ENCODE data around the gene ZNF282.

Gene ZNF282

GRCh38 chr7:149195180-149196150 lies at the start of gene ZNF282:
ZNF282 (plus strand) TSS chr7:149195546; CDS start chr7:149195590, 44 bp downstream.
- peak; percentile 97 for DNase-seq (ENCODE audit: low spot score)

GRCh38 chr7:149147072-149147751 lies 48.1 kb upstream of the ZNF282 start, which contains the start of gene ZNF398:
ZNF398 (plus strand) TSS chr7:149147453; CDS start chr7:149147743, 290 bp downstream.
- peak; percentile 95 for DNase-seq (ENCODE audit: low spot score)

GRCh38 chr7:149147752-149148653 lies 47.3 kb upstream of the ZNF282 start:
- peak; percentile 71 for DNase-seq (ENCODE audit: low spot score)

- DNase-seq (ENCODE audit: low spot score): no peak
These were observed 44.4 kb upstream of the ZNF282 start for GRCh38 chr7:149150981-149151380.

- DNase-seq (ENCODE audit: low spot score): no peak
These were observed 42.0 kb upstream of the ZNF282 start for GRCh38 chr7:149153346-149153745.

- DNase-seq (ENCODE audit: low spot score): no peak
These were observed 41.3 kb upstream of the ZNF282 start for GRCh38 chr7:149154056-149154455.

GRCh38 chr7:149156898-149157297 lies 38.4 kb upstream of the ZNF282 start:
- no peak for DNase-seq (ENCODE audit: low spot score)

GRCh38 chr7:149161241-149161848 lies 34.0 kb upstream of the ZNF282 start:
- no peak for DNase-seq (ENCODE audit: low spot score)

- DNase-seq (ENCODE audit: low spot score): no peak
These were observed 29.2 kb upstream of the ZNF282 start for GRCh38 chr7:149166142-149166541.

GRCh38 chr7:149166630-149167352 lies 28.6 kb upstream of the ZNF282 start:
- DNase-seq (ENCODE audit: low spot score): no peak

GRCh38 chr7:149171892-149172533 lies 23.3 kb upstream of the ZNF282 start:
- DNase-seq (ENCODE audit: low spot score): no peak

GRCh38 chr7:149172534-149172920 lies 22.8 kb upstream of the ZNF282 start:
- DNase-seq (ENCODE audit: low spot score): no peak

- DNase-seq (ENCODE audit: low spot score): no peak
These were observed 20.2 kb upstream of the ZNF282 start for GRCh38 chr7:149175150-149175549.

- no peak for DNase-seq (ENCODE audit: low spot score)
These were observed 16.1 kb upstream of the ZNF282 start for GRCh38 chr7:149179241-149179640.

GRCh38 chr7:149180722-149181449 lies 14.5 kb upstream of the ZNF282 start:
- DNase-seq (ENCODE audit: low spot score): no peak

- DNase-seq (ENCODE audit: low spot score): no peak
These were observed 13.9 kb upstream of the ZNF282 start for GRCh38 chr7:149181450-149181790.

GRCh38 chr7:149184274-149184673 lies 11.1 kb upstream of the ZNF282 start:
- DNase-seq (ENCODE audit: low spot score): no peak

- DNase-seq (ENCODE audit: low spot score): no peak
These were observed 7.1 kb upstream of the ZNF282 start for GRCh38 chr7:149188213-149188612.

GRCh38 chr7:149188637-149189259 lies 6.6 kb upstream of the ZNF282 start:
- no peak for DNase-seq (ENCODE audit: low spot score)
